GM18507 (cell line): ENCODE data around the gene IRAK4.

Source experiments
- DNase-seq: peaks from one replicate; pipeline ENCODE4 v3.0.0; 2011; ENCODE audit warnings: low read depth; ENCODE audit not compliant: insufficient read length; ENCODE audit errors: extremely low spot score
- FAIRE-seq: peaks from 2 replicates; lab custom pipeline; 2011; peaks lifted over from hg19 to GRCh38; lab: Jason Lieb, UNC

The IRAK4 gene

GRCh38 chr12:43832463-43833168, 73.9 kb downstream of the IRAK4 start:
- no peak for FAIRE-seq
- no peak for DNase-seq

GRCh38 chr12:43835264-43835655, 76.5 kb downstream of the IRAK4 start:
- DNase-seq (no peak), FAIRE-seq (no peak)

DNA sequence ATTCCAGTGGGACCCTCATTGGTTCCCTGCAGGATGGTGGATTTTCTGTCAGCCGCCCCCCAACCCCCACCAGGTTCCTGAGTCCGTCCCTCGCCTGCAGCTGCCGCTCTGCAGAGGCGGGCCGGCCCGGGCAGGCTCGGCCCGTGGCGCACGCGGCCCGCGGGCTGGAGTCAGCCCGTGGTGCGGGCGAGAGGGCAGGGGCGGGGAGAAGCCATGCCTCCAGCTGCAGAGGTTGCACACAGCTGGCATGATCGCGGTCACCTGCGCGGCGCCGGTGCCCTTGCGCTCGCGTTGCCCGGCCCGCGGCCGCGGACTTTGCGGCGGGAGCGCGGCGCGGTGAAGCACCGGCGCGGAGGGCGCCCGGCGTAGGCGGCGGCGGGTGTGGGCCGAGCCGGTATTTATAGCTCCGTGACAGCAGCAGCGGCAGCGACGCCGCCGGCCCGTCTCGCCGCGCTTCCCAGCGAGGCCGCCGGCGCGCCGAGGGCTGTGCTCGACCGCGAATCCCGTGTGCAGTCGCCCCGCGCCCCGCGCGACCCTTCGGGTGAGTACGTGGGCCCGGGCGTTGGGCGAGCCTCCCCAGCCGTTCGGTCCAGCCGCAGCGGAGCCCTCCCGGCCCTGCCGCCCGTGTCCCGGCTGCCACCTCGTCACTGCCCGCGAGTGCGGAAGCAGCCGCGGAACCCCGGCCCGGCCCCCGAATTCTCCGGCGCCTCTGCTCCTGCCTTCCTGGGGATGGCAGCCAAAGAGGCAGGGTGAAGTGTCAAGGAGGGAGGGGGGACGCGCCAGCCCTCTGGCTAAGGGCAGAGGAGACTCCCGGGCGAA, 77.1 kb downstream of the IRAK4 start, which contains the start of gene TMEM117:
TSS of gene TMEM117 (plus strand) at position 426 of the 819 bp plus-strand sequence.
- FAIRE-seq (no peak), DNase-seq (peak; percentile 46)

- peak; percentile 18 for FAIRE-seq
- no peak for DNase-seq
Measured at GRCh38 chr12:43836475-43836989, 77.8 kb downstream of the IRAK4 start.
